PC-3 (cell line): ENCODE results near the gene PRICKLE2. TPM values are rescaled to one million over a fixed set of nuclear protein-coding genes. Genes with fewer than 3 reads are reported as not detected.

Experiments used
- ATAC-seq: fragments of 200-7000 bp; cut with Tn5 transposase; 2 replicates; pipeline ENCODE4 v1.9.1; 2020; ENCODE audit warnings: mild to moderate bottlenecking, moderate library complexity
- BruUV-seq: library from RNA; stranded (reverse); fragments of 400-500 nt; replicated peaks from 2 replicates; lab custom pipeline; 2021; lab: Mats Ljungman, UMichigan
- CTCF ChIA-PET: fragments of 300-600 bp; sonication (Branson Sonifier 250); formaldehyde crosslinking; loops from one replicate; lab custom pipeline; 2022; ENCODE audit warnings: antibody characterized with exemption; lab: Charles Lee
- POLR2A ChIA-PET: fragments of 300-600 bp; sonication (Branson Sonifier 250); formaldehyde crosslinking; loops from one replicate; lab custom pipeline; 2022; ENCODE audit warnings: antibody characterized with exemption; ENCODE audit not compliant: unreplicated experiment; lab: Charles Lee
- DNase-seq: peaks from one replicate; pipeline ENCODE4 v3.0.0-alpha.2; 2015
- H2AFZ ChIP-seq: fragments of 300-600 bp; sonication (generic); 2 replicates; pipeline ENCODE4 v1.6.0; 2016; ENCODE audit warnings: antibody characterized with exemption, low read length
- H3F3A ChIP-seq: fragments of 300-600 bp; sonication (generic); one replicate; pipeline ENCODE4 v1.6.0; 2017; ENCODE audit warnings: antibody characterized with exemption, low read length, control low read depth, mild to moderate bottlenecking; ENCODE audit not compliant: unreplicated experiment
- H3K27ac ChIP-seq: fragments of 300-600 bp; sonication (generic); 2 replicates; pipeline ENCODE4 v1.5.1; 2016; ENCODE audit warnings: mild to moderate bottlenecking, low read length
- H3K27me3 ChIP-seq: fragments of 300-600 bp; sonication (generic); 2 replicates; pipeline ENCODE4 v1.6.1; 2016; ENCODE audit warnings: low read length, mixed read lengths
- H3K36me3 ChIP-seq: fragments of 300-600 bp; sonication (generic); 2 replicates; pipeline ENCODE4 v1.6.1; 2016; ENCODE audit warnings: low read depth, mixed run types, low read length, mixed read lengths
- H3K4me1 ChIP-seq: fragments of 300-600 bp; sonication (generic); 2 replicates; pipeline ENCODE4 v1.5.1; 2016; ENCODE audit warnings: low read length; ENCODE audit not compliant: insufficient read depth
- H3K4me2 ChIP-seq: fragments of 300-600 bp; sonication (generic); 2 replicates; pipeline ENCODE4 v1.6.0; 2016; ENCODE audit warnings: low read length
- H3K4me3 ChIP-seq: fragments of 300-600 bp; sonication (generic); 2 replicates; pipeline ENCODE4 v1.5.1; 2016; ENCODE audit warnings: mild to moderate bottlenecking, low read length, mixed read lengths
- H3K79me2 ChIP-seq: fragments of 300-600 bp; sonication (generic); 2 replicates; pipeline ENCODE4 v1.6.1; 2017; ENCODE audit warnings: low read length, mixed read lengths
- H3K9ac ChIP-seq: fragments of 300-600 bp; sonication (generic); 2 replicates; pipeline ENCODE4 v1.6.0; 2016; ENCODE audit warnings: mild to moderate bottlenecking, low read length
- H3K9me2 ChIP-seq: fragments of 300-600 bp; sonication (generic); replicated peaks from 2 replicates; pipeline ENCODE4 v1.6.1; 2016; ENCODE audit warnings: mixed run types, low read length, mixed read lengths
- H3K9me3 ChIP-seq: fragments of 300-600 bp; sonication (generic); 2 replicates; pipeline ENCODE4 v1.6.1; 2016; ENCODE audit warnings: low read length, mixed read lengths
- H4K20me1 ChIP-seq: fragments of 300-600 bp; sonication (generic); 2 replicates; pipeline ENCODE4 v1.6.1; 2016; ENCODE audit warnings: low read length, mixed read lengths
- EZH2 ChIP-seq: fragments of 300-600 bp; sonication (generic); IDR thresholded peaks from one replicate; pipeline ENCODE4 v1.6.1; 2017; ENCODE audit warnings: antibody characterized with exemption, mild to moderate bottlenecking, low read length; ENCODE audit not compliant: unreplicated experiment
- EZH2phosphoT487 ChIP-seq: fragments of 300-600 bp; sonication (generic); IDR thresholded peaks from 2 replicates; pipeline ENCODE4 v1.6.1; 2018; ENCODE audit warnings: mild to moderate bottlenecking, antibody characterized with exemption, low read length, borderline replicate concordance
- intact Hi-C: fragments of 100-400 bp; cut with micrococcal nuclease; formaldehyde crosslinking; loops from 2 replicates; pipeline ENCODE4 v1.9.0; 2023
- total RNA-seq: library from RNA; depleted of rRNA; stranded (reverse); fragments of >200 nt; gene quantifications from 2 replicates; pipeline ENCODE4 v1.2.3, GENCODE V29; 2014
- TF ChIP-seq, protein P1 (sequence below): fragments of 300-600 bp; sonication (generic); conservative IDR thresholded peaks from 2 replicates; pipeline ENCODE4 v1.5.1; 2017; ENCODE audit warnings: antibody characterized with exemption, low read depth, mild to moderate bottlenecking, low read length

PRICKLE2 gene
- total RNA-seq, 1 experiment from 2014 or later: 1.8 TPM

DNA sequence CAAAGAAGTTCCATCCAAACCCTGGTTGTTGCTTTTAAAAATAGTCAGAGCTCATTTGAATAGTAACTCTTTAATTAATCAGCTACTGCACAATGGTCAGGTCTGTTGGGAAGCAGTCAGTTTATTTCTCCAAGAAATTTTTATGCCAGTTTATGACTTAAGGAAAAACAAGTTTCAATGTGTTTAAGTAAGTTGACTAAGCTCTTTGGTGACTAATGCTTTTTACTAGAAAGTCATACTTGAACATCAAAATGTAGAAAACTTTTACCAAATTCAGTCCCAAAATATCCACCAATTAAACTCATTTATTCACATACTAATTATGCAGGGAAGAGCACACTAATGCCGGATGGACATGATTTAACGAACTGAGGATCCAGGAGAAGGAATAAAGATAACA is 22.1 kb downstream of the PRICKLE2 start:
- Histone ChIP-seq H2AFZ (no peak overlapping the region), H3K4me2 (no peak overlapping the region)
- ATAC-seq: peak; percentile 51

DNA sequence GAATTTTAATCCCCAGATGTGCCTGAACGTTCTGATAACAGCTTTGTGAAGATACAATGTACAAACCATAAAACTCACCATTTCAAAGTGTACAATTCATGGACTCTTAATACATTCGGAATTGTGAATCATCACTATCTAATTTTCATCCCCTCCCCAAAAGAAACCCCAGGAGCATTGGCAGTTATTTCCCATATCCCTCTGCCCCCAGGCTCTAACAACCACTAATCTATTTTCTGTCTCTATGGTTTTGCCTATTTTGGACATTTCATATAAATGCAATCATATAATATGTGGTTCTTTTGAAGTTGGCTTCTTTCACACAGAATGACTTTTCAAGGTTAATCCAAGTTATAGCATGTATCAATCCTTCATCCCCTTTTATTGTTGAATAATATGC is 25.3 kb downstream of the PRICKLE2 start:
- POLR2A ChIA-PET: no interaction called here
- Histone ChIP-seq H3K4me2 (no peak overlapping the region), H3K9me2 (no peaks in the 10 kb centered on the region), H3K36me3 (no peaks in the 10 kb centered on the region), H3K79me2 (no peaks in the 10 kb centered on the region), H2AFZ (no peak overlapping the region), H3K27me3 (no peaks in the 10 kb centered on the region), H3K9ac (no peak overlapping the region), H3K4me1 (0 out of 2 replicates have a peak, but pooled peaks cover 2% of the 10 kb centered on the region), H3K4me3 (no peak overlapping the region), H4K20me1 (no peaks in the 10 kb centered on the region), H3K27ac (no peak overlapping the region), H3F3A (no peaks in the 10 kb centered on the region), H3K9me3 (no peaks in the 10 kb centered on the region)
- CTCF ChIA-PET: interaction anchor here (0.6 kb wide), 1 partner anchor 226 kb away, joined by 8 read pairs; no protein-coding TSS in a partner anchor
- no peak for ATAC-seq
- TF ChIP-seq, protein P1, sequence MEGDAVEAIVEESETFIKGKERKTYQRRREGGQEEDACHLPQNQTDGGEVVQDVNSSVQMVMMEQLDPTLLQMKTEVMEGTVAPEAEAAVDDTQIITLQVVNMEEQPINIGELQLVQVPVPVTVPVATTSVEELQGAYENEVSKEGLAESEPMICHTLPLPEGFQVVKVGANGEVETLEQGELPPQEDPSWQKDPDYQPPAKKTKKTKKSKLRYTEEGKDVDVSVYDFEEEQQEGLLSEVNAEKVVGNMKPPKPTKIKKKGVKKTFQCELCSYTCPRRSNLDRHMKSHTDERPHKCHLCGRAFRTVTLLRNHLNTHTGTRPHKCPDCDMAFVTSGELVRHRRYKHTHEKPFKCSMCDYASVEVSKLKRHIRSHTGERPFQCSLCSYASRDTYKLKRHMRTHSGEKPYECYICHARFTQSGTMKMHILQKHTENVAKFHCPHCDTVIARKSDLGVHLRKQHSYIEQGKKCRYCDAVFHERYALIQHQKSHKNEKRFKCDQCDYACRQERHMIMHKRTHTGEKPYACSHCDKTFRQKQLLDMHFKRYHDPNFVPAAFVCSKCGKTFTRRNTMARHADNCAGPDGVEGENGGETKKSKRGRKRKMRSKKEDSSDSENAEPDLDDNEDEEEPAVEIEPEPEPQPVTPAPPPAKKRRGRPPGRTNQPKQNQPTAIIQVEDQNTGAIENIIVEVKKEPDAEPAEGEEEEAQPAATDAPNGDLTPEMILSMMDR: no peak
- no peak for TF ChIP-seq EZH2phosphoT487
- TF ChIP-seq EZH2: no peak
- no TSS peak for BruUV-seq
- intact Hi-C loops: no loop called here
- DNase-seq: no peak

More for the DNA sequence above, 22.1 kb downstream of the PRICKLE2 start:
- 0 out of 2 replicates have a peak, but pooled peaks cover 2% of the 10 kb centered on the region for H3K4me1 ChIP-seq
- no peaks in the 10 kb centered on the region for H3K9me2 ChIP-seq
- intact Hi-C loops: no loop called here
- BruUV-seq: no TSS peak
- H3K4me3 ChIP-seq: no peak overlapping the region
- CTCF ChIA-PET: no interaction called here
- DNase-seq: peak; percentile 29
- H3F3A ChIP-seq: no peaks in the 10 kb centered on the region
- no peaks in the 10 kb centered on the region for H3K79me2 ChIP-seq
- H3K9ac ChIP-seq: no peak overlapping the region
- no peaks in the 10 kb centered on the region for H4K20me1 ChIP-seq
- POLR2A ChIA-PET: no interaction called here
- TF ChIP-seq, protein P1: no peak
- H3K27me3 ChIP-seq: no peaks in the 10 kb centered on the region
- H3K36me3 ChIP-seq: no peaks in the 10 kb centered on the region
- H3K9me3 ChIP-seq: no peaks in the 10 kb centered on the region
- no peak overlapping the region; the same call in 1 of the 2 replicates for H3K27ac ChIP-seq

GRCh38 chr3:64196236-64196929 is 28.9 kb downstream of the PRICKLE2 start:
- intact Hi-C loops: no loop called here
- Histone ChIP-seq H3K4me2 (no peak overlapping the region), H3K4me3 (no peak overlapping the region), H4K20me1 (no peaks in the 10 kb centered on the region), H3K79me2 (no peaks in the 10 kb centered on the region), H3K9me3 (no peaks in the 10 kb centered on the region), H3K36me3 (no peaks in the 10 kb centered on the region), H2AFZ (no peak overlapping the region), H3K9me2 (no peaks in the 10 kb centered on the region), H3F3A (no peaks in the 10 kb centered on the region), H3K4me1 (no peaks in the 10 kb centered on the region), H3K27ac (no peak overlapping the region), H3K27me3 (no peaks in the 10 kb centered on the region), H3K9ac (no peak overlapping the region)
- TF ChIP-seq, protein P1: no peak
- TF ChIP-seq EZH2 (no peak), EZH2phosphoT487 (no peak)
- BruUV-seq: no TSS peak
- ChIA-PET CTCF (no interaction called here), POLR2A (no interaction called here)
- no peak for ATAC-seq
- DNase-seq: no peak
